GM19099 (cell line): Measurements from ENCODE around the gene CEP70.

Experiments used
- POLR2A ChIP-seq: IDR thresholded peaks from 3 replicates; pipeline ENCODE4 v1.6.1; 2011; ENCODE audit warnings: low read depth; ENCODE audit not compliant: insufficient read length; ENCODE audit errors: extremely low read depth

The CEP70 gene, protein sequence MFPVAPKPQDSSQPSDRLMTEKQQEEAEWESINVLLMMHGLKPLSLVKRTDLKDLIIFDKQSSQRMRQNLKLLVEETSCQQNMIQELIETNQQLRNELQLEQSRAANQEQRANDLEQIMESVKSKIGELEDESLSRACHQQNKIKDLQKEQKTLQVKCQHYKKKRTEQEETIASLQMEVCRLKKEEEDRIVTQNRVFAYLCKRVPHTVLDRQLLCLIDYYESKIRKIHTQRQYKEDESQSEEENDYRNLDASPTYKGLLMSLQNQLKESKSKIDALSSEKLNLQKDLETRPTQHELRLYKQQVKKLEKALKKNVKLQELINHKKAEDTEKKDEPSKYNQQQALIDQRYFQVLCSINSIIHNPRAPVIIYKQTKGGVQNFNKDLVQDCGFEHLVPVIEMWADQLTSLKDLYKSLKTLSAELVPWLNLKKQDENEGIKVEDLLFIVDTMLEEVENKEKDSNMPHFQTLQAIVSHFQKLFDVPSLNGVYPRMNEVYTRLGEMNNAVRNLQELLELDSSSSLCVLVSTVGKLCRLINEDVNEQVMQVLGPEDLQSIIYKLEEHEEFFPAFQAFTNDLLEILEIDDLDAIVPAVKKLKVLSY

DNA sequence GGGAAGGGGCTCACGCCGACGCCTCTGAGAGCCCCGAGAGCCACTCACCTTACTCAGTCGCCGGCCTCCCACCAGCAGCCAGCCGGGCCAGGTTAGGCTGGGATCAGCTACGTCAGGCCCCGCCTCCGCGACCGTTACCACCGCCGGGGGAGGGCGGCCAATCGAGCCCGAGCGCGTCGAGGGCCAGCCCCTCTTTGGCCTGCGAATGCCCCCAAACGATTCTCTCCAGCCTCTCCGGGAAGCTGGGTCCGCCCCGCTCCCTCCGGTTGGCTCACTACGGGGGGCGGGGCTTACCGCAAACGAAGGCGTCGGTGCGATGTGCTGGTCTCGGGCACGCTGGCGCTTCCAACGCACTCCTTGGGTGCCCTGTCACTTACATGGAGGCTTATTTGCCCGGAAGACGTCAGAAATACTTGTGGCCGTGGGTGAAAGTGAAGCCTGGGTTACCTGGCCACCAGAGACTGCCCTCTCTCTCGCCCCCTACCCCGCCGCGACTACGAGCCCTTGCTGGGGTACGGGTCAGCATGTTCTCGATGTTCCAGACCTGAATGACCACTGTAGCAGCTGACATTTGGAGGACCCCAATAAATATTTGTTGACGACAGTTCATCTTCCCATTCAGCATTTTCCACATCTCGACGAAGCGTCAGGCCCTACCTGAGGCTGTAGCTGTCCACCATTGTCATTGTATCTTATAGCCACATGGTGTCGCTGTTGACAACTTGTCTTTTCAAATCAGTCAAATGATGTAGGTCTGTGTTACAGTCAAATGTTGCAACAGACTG is at the start of gene CEP70:
CEP70 (minus strand) TSS at position 111 of the 785 bp plus-strand sequence. CDS start 21,333 bp downstream, outside the sequence.
- peak; percentile 67 for TF ChIP-seq POLR2A

DNA sequence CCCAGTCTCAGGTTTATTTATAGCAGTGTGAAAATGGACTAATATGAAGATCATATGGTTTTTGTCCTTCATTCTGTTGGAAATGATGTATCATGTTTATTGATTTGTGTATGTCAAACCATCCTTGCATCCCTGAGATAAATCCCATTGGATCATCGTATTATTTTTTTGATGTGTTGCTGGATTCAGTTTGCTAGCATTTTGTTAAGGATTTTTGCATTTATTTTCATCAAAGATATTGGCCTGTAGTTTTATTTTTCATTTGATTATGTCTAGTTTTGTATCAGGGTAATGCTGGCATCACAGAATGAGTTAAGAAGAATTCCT is 48.8 kb upstream of the CEP70 start:
- TF ChIP-seq POLR2A, result no peak

DNA sequence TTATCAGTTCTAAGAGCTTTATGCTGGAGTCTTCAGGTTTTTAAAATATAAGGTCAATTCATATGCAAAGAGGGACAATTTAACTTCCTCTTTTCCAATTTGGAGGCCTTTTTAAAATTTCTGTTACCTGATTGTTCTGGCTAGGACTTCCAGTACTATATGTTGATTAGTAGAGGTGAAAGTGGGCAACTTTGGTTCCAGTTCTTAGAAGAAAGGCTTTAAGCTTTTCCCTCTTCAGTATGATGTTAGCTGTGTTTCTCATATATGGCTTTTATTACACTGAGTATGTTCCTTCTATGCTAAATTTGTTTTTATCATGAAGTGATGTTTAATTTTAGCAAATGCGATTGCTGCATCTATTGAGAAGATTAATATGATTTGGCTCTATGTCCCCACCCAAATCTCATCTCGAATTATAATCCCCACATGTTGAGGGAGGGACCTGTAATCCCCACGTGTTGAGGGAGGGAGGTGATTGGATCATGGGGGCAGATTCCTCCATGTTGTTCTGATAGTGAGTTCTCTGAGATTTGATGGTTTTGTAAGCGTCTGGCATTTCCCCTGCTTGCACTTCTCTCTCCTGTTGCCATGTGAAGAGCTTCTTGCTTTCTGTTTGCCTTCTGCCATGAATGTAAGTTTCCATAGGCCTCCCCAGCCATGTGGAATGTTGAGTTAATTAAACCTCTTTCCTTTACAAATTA is 48.3 kb upstream of the CEP70 start:
- no peak for TF ChIP-seq POLR2A

DNA sequence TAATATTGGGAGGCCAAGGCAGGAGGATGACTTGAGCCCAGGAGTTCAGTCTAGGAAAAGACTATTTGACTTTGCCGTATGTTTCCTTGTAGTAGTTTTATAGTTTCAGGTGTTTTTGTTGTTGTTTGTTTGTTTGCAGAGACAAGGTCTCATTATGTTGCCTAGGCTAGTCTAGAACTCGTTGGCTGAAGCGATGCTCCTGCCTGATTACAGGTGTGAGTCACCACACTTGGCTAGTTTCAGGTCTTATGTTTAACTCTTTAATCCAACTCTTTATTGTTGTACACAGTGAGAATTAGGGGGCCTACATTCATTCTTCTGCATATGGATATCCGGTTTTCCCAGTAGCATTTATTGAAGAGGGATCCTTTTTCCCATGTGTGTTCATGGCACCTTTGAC is 46.5 kb upstream of the CEP70 start:
- no peak for TF ChIP-seq POLR2A

DNA sequence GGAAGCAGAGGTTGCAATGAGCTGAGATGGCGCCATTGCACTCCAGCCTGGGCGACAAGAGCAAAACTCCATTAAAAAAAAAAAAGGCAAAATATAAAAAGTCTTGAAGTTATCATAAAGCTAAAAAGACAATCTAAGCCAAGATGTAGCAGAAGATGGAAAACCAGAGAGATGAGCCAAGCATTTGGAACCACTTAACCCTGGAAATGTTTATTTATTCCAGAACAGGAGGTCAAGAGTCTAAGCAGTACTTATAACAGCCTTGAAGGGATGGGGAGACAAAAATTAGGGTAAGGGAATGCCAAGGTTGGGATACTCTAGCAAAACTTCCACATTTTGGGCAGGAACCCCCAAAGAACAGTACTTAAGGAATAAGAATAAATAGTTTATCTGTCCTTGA is 44.6 kb upstream of the CEP70 start:
- no peak for TF ChIP-seq POLR2A

DNA sequence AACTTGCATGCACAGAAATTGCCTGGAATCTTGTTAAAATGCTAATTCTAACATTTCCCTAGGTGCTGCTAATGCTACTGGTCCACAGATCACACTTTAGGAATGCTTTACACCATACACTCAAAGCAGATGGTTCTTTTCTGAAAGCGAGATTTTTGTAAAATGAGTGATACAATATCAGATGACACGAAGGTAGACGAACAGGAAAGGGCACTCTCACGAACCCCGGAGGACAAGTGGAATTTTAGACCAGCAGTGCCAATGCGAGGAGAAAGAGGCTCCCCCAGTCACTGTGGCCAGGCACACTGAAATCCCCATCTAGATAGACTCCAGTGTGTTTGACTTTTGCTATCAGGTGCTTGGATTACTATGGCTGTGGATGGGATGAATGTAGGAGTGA is 35.5 kb upstream of the CEP70 start:
- TF ChIP-seq POLR2A, result no peak

DNA sequence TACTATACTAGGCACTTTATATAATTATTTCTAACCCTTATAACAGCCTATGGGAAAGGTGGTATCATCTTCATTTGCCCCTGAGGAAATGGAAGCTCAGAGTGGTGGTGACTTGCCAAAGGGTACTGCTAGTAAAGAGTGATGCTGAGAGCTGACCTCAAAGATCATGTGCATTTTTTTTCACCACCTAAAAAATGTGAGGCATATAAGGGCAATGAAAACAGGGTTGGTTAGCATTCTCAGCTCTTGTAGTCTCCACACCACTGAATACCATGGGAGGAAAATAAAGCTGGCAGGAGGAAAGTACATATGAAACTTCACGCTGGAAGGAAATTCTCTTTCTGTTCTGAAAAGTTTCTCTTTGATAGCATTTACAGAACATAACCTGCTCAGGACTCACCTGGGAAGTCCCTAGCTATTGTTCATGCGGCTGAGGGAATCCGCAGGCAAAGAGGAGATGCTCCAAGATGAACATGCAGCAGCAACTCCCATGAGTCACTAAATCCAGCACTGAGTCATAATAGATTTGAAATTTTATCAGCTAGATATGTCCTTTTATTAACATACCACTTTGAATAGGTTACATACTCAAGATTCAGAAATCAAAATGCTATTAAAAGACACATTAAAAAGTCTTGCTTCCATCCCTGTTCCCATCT is 31.8 kb upstream of the CEP70 start:
- no peak for TF ChIP-seq POLR2A

DNA sequence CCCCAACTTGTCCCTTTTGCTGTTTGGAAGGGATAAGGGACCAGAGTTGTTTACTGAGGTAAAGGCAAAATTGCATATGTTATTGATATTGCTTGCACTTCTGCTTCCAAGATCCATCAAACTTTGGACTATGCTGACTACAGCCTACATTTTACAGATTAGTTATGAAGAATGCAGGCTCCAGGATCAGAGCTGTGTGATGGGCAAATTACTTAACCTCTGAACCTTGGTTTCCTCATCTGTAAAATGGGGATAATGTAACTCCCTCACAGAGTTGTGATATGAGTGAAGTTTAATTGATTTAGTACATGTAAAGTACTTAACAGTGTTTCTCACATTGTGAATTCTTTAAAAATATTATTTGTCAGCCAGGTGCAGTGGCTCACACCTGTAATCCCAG is 30.5 kb upstream of the CEP70 start:
- TF ChIP-seq POLR2A, result no peak

DNA sequence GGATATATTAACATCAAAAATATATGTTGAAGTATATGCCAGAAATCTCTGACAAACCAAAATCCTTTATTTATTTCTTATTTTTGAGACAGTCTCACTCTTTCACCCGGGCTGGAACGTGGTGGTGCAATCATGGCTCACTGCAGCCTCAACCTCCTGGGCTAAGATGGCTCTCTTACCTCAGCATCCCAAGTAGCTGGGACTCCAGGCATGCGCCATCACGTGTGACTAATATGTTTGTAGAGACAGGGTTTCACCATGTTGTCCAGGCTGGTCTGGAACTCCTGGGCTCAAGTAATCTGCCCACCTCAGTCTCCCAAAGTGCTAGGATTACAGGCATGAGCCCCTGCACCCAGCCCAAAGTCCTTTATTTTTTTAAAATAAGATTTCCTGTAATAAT is 26.4 kb upstream of the CEP70 start:
- no peak for TF ChIP-seq POLR2A

DNA sequence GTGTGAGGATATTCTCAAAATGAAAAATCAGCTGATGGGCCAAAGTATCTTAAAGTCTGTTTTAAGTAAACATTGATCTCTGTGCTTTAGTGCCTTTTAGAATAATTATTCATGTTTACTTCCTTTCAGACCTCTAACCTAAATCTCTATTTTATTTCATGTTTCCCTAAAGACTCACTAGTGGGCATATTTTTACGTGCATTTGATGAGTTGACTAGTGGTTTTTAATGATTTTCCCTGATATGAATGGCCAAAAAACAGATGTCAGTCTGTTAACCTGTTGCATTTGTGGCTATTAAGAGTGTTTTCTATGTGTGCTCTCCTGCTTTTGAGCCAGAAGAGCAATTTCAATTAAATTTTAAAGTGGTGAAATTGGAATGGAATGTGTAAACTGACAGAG is 21.4 kb upstream of the CEP70 start:
- TF ChIP-seq POLR2A, result no peak

DNA sequence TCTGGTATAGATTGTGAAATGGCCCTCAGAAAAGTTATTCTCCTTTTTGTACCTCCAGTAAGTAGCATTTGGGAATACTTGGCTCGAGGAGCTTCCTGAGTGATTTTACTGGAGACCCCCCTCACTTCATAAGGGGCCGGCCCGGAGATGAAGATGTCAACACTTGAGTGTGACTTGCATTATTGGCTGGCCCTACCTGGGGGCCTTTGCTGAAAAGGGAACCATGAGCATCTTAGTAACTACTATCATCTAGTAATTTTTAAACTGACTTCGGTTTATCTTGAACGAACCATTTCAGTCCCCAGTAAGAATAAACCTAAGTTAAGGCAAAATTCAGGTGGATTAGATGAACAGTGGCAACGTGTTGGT is 15.8 kb upstream of the CEP70 start:
- TF ChIP-seq POLR2A, result no peak

DNA sequence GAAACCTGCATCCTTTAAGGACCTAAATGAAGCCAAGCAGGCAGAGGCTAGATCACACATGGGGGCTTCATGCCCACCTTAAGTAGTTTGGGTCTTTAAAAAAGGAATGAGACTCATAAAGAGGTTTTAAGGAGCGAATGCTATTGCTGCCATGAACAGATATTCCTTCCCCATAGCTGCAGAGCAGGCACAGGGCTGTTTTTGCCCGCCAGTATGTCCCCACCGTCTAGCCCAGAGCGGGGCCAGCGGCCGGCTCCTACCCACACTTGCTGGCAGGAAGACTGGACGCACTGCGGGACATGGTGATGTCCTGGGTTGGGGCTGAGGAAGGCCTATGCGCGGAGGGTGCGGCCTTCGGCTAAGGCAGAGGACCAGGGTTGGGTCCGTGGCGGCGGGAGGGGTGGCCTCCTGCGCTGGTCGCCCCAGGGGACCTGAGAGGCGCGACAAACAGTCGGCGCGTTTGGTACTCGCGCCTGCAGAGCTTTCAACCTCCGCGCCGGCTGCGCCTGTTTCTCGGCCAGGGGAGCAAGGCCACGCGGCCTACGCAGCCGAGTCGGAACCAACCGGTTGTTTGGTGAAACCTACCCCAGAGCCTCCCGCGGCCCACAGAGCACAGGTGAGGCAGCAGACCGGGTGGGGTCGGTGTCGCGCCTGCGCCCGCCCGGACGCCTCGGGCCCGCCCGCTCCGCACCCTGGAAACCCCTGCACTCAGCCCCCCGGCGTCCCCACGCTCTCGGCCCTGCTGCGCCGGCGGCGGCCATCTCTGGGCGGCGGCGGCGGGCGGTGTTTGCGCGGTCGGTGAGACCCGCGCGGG is 14.5 kb upstream of the CEP70 start, which contains the start of gene FAIM:
FAIM (plus strand) TSS at position 450 of the 814 bp plus-strand sequence. CDS start 10,956 bp downstream, outside the sequence.
- TF ChIP-seq POLR2A, result peak; percentile 72

DNA sequence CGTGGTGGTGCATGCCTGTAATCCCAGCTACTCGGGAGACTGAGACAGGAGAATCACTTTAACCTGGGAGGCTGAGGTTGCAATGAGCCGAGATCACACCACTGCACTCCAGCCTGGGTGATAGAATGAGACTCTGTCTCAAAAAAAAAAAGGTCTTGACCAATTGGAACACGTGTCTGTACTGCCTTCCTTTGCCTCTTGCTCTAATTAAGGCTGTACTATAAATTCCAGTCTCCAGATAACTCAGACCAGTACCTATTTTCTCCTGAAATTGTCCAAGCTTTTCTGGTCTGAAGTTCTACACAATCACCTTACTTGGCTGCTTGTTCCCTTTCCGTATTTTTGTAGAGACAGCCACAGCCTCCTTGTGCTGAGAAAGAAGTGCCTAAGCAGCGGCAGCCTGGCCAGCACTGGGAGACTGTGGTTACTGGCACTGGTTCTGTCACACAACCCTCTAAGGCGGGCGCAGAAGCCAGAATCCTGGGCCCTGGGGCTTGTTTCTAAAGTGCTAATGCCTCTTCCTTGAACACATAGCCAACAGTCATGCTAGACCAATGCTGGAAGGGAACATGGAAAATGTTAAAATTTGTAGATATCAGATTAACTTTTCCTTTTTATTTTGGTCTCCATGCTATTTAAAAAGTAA is 6.2 kb upstream of the CEP70 start:
- no peak for TF ChIP-seq POLR2A

DNA sequence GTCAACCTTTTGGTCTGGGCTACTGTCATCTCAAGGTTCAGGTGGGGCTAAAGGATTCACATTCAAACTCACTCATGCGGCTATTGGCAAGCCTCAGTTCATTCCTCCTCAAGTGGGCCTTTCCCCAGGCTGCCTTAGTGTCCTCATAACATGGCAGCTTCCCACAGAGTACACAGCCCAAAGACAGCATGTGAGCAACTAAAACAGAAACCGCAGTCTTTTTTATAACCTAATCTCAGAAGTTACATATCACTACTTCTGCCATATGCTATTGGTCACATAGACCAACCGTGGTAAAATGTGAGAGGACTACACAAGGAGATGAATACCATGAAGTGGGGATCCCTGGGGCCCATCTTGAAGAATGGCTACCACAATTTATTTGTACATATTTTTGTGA is 4.5 kb upstream of the CEP70 start:
- no peak for TF ChIP-seq POLR2A
